ENCODE results near the gene WASHC4. TPM values are rescaled to one million over a fixed set of nuclear protein-coding genes. Genes with fewer than 3 reads are reported as not detected.

WASHC4 gene
- total RNA-seq, 1 experiment from 2014 or later, result 41.2 TPM

DNA sequence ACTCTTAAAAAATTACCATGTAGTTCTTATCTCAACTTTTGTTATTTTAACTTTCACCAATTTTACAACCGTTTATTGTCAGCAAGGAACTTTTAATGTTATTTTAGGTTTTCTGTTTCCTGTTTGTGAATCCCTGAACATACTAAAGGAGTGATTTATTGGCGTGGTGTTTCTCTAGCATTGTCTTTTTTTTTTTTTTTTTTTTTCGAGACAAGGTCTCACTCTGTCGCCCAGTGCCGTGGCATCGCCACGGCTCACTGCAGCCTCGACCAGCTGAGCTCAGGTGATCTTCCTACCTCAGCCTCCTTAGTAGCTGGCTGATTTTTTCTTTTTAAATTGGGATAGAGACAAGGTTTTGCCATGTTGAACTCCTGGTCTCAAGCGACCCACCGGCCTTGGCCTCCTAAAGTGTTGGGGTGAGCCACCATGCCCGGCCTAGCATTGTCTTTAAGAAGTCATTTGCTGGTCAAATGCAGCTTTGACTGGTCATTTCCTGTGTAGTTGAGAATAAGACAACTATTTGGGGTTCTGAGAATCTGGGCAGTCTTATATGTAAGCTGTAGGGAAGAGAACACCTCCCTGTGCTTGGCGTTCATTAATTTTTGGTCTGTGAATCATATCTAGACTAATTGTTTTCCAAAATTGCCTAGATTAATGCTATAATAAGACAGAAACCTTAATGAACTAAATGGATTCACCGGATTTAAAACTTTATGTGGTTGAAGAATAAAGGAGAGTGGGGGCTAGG is 2.1 kb downstream of the WASHC4 start:
- peaks cover 43 to 55% of the 10 kb centered on the region in 2 experiments for H3K4me1 Mint-ChIP-seq
- H3K9ac ChIP-seq (ENCODE audit: extremely low read depth, insufficient read length, low read length), result peak overlapping the region; percentile 34
- no peak overlapping the region for H4K5ac ChIP-seq (ENCODE audit: insufficient read length, low read depth, low read length)
- no peak overlapping the region for H3K14ac ChIP-seq (ENCODE audit: insufficient read depth, low read length)
- H3K4me3 Mint-ChIP-seq, result peak overlapping the region; percentile 94 to 95
- WGBS (ENCODE audit: extremely low coverage, insufficient read length, low lambda C conversion rate), result no CpG with 5 or more reads among the region's 13 CpGs
- DNase-seq, result no peak
- no peaks in the 10 kb centered on the region; the same call in 1 of the 2 replicates for H3K4me1 ChIP-seq (ENCODE audit: insufficient read depth, low read length)
- no peaks in the 10 kb centered on the region; the same call in 1 of the 2 replicates for H3K27me3 Mint-ChIP-seq (ENCODE audit: low read depth)
- no peak overlapping the region for H3K4ac ChIP-seq (ENCODE audit: low read depth, low read length)
- no peak overlapping the region for H3T11ph ChIP-seq (ENCODE audit: low read length)
- peaks cover 8 to 22% (median 17%) of the 10 kb centered on the region in 3 experiments for H3K36me3 Mint-ChIP-seq (ENCODE audit: insufficient read depth in 1 of 3, low read depth in 3 of 3)
- H2BK120ac ChIP-seq (ENCODE audit: low read depth, low read length, poor library complexity, severe bottlenecking), result no peak overlapping the region
- TF ChIP-seq, protein P1, sequence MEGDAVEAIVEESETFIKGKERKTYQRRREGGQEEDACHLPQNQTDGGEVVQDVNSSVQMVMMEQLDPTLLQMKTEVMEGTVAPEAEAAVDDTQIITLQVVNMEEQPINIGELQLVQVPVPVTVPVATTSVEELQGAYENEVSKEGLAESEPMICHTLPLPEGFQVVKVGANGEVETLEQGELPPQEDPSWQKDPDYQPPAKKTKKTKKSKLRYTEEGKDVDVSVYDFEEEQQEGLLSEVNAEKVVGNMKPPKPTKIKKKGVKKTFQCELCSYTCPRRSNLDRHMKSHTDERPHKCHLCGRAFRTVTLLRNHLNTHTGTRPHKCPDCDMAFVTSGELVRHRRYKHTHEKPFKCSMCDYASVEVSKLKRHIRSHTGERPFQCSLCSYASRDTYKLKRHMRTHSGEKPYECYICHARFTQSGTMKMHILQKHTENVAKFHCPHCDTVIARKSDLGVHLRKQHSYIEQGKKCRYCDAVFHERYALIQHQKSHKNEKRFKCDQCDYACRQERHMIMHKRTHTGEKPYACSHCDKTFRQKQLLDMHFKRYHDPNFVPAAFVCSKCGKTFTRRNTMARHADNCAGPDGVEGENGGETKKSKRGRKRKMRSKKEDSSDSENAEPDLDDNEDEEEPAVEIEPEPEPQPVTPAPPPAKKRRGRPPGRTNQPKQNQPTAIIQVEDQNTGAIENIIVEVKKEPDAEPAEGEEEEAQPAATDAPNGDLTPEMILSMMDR (conservative IDR thresholded peaks at IDR 0.05), result no peak
- H3K27me3 ChIP-seq (ENCODE audit: insufficient read depth, low read length), result no peaks in the 10 kb centered on the region
- H2BK20ac ChIP-seq (ENCODE audit: low read depth, low read length, poor library complexity, severe bottlenecking), result no peak overlapping the region
- peaks cover 5% of the 10 kb centered on the region for H3K23me2 ChIP-seq (ENCODE audit: insufficient read length, low read depth, low read length, poor library complexity, severe bottlenecking)
- peaks cover 2 to 3% of the 10 kb centered on the region in 2 experiments; a peak in 2 of 5 replicates for H3K9me3 Mint-ChIP-seq
- H2BK15ac ChIP-seq (ENCODE audit: low read depth, low read length), result no peak overlapping the region
- H2BK12ac ChIP-seq (ENCODE audit: insufficient read length, low read depth, low read length), result no peak overlapping the region
- peaks cover 19% of the 10 kb centered on the region; the same call in 1 of the 2 replicates for H3K79me2 ChIP-seq (ENCODE audit: insufficient read depth, low read length)
- H3K27ac ChIP-seq (ENCODE audit: insufficient read length, low read depth, low read length), result no peak overlapping the region
- peak overlapping the region in 2 of 3 experiments; percentile 48 to 56; a peak in 4 of 7 replicates for H3K27ac Mint-ChIP-seq
- H3K79me1 ChIP-seq (ENCODE audit: insufficient read depth, low read depth, low read length, poor library complexity, severe bottlenecking), result no peaks in the 10 kb centered on the region
- no peak overlapping the region for H4K8ac ChIP-seq (replicated peaks; ENCODE audit: insufficient read length, low read depth, low read length)
- H3K9me3 ChIP-seq (ENCODE audit: control insufficient read depth, low read depth, low read length), result no peaks in the 10 kb centered on the region
- H2AFZ ChIP-seq (ENCODE audit: low read length), result no peak overlapping the region
- H4K91ac ChIP-seq (ENCODE audit: insufficient read length, low read depth, low read length), result no peak overlapping the region
- H3K4me2 ChIP-seq (ENCODE audit: insufficient read depth, insufficient read length, low read length), result peak overlapping the region; percentile 30
- H3K18ac ChIP-seq (ENCODE audit: insufficient read length, low read depth, low read length), result no peak overlapping the region
- no peak overlapping the region for H2AK5ac ChIP-seq (ENCODE audit: insufficient read length, low read length)
- no peaks in the 10 kb centered on the region for H4K20me1 ChIP-seq (ENCODE audit: control insufficient read depth, insufficient read depth, insufficient read length)
- no peak overlapping the region for H2BK5ac ChIP-seq (ENCODE audit: insufficient read length, low read length)
- H3K23ac ChIP-seq (ENCODE audit: insufficient read length, low read depth, low read length), result no peak overlapping the region
- H3K56ac ChIP-seq (ENCODE audit: insufficient read length, low read depth, low read length), result no peak overlapping the region
